ACHN (cell line): ENCODE data around the gene AP1M1.
A peak's percentile ranks its signal among the peaks of the same experiment; 100 is the strongest.

ENCODE experiments used
- DNase-seq: peaks from one replicate; pipeline ENCODE4 v3.0.0-alpha.2; 2015
- in situ Hi-C: cut with HindIII; loops from 2 replicates; pipeline ENCODE4 v1.10.0; 2017; ENCODE audit warnings: low sequenced_read_pairs, low pct_ligation_motif_present, low pct_unique_long_range_greater_than_20kb

Gene AP1M1

GRCh38 chr19:16180611-16181010, 17.1 kb upstream of the AP1M1 start:
- in situ Hi-C loops, result no loop called here
- peak; percentile 31 for DNase-seq

GRCh38 chr19:16184665-16185122, 13.0 kb upstream of the AP1M1 start:
- DNase-seq, result no peak
- in situ Hi-C loops, result no loop called here

GRCh38 chr19:16185123-16185767, 12.5 kb upstream of the AP1M1 start, which contains the start of gene FAM32A:
FAM32A (plus strand) TSS chr19:16185410; CDS start chr19:16185443, 33 bp downstream.
- DNase-seq, result peak; percentile 97
- in situ Hi-C loops, result no loop called here

- DNase-seq, result peak; percentile 50
- in situ Hi-C loops, result no loop called here
Measured at GRCh38 chr19:16185768-16186123, 12.0 kb upstream of the AP1M1 start.

GRCh38 chr19:16188521-16188920, 9.2 kb upstream of the AP1M1 start:
- in situ Hi-C loops, result no loop called here
- DNase-seq, result no peak

- no peak for DNase-seq
- in situ Hi-C loops, result no loop called here
Measured at GRCh38 chr19:16190198-16190597, 7.5 kb upstream of the AP1M1 start.

- in situ Hi-C loops, result no loop called here
- no peak for DNase-seq
Measured at GRCh38 chr19:16190736-16191135, 7.0 kb upstream of the AP1M1 start.

GRCh38 chr19:16191216-16191908, 6.3 kb upstream of the AP1M1 start:
- in situ Hi-C loops, result no loop called here
- DNase-seq, result no peak

- in situ Hi-C loops, result no loop called here
Measured at GRCh38 chr19:16193466-16193865, 4.2 kb upstream of the AP1M1 start.

GRCh38 chr19:16197188-16197621, 506 bp upstream of the AP1M1 start:
- in situ Hi-C loops, result no loop called here
- peak; percentile 11 for DNase-seq

More at GRCh38 chr19:16193466-16193865, 4.2 kb upstream of the AP1M1 start:
- DNase-seq, result no peak

- no peak for DNase-seq
Measured at GRCh38 chr19:16198370-16198651, 600 bp downstream of the AP1M1 start.

GRCh38 chr19:16199275-16199932, 1.7 kb downstream of the AP1M1 start:
- in situ Hi-C loops, result no loop called here
- DNase-seq, result no peak

More at GRCh38 chr19:16198370-16198651, 600 bp downstream of the AP1M1 start:
- in situ Hi-C loops, result no loop called here

- no peak for DNase-seq
Measured at GRCh38 chr19:16200038-16201010, 2.6 kb downstream of the AP1M1 start.

GRCh38 chr19:16201011-16201391, 3.3 kb downstream of the AP1M1 start:
- no peak for DNase-seq
- in situ Hi-C loops, result no loop called here

More at GRCh38 chr19:16200038-16201010, 2.6 kb downstream of the AP1M1 start:
- in situ Hi-C loops, result no loop called here

- in situ Hi-C loops, result no loop called here
- no peak for DNase-seq
Measured at GRCh38 chr19:16202320-16203255, 4.9 kb downstream of the AP1M1 start.

- no peak for DNase-seq
- in situ Hi-C loops, result no loop called here
Measured at GRCh38 chr19:16203256-16204004, 5.7 kb downstream of the AP1M1 start.

GRCh38 chr19:16204005-16204294, 6.2 kb downstream of the AP1M1 start:
- in situ Hi-C loops, result no loop called here
- DNase-seq, result no peak
